Activated effector memory CD4-positive, alpha-beta T cell treated with Interleukin-2 at 50 U/mL for 16 hours (primary cell): Measurements from ENCODE around the gene NUTF2.
A peak's percentile ranks its signal among the peaks of the same experiment; 100 is the strongest.

ENCODE experiments used
- DNase-seq: peaks from one replicate; pipeline ENCODE4 v3.0.0-alpha.2; 2020

NUTF2 gene

GRCh38 chr16:67865318-67865717 lies 18.6 kb downstream of the NUTF2 start:
- DNase-seq: no peak

DNA sequence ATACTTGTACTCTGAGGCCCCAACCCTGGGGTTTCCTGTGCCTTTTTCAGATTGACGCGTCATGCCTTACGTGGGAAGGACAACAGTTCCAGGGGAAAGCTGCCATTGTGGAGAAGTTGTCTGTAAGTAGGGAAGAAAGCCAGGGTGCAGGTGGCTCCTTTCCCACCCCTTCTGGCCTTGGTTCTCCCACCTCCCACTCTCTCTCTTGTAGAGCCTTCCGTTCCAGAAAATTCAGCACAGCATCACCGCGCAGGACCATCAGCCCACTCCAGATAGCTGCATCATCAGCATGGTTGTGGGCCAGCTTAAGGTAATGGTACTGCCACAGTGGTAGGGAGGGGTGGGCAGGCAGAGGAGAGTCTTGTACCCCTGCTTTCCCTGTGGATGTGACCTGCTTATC lies 21.6 kb downstream of the NUTF2 start:
- no peak for DNase-seq

DNA sequence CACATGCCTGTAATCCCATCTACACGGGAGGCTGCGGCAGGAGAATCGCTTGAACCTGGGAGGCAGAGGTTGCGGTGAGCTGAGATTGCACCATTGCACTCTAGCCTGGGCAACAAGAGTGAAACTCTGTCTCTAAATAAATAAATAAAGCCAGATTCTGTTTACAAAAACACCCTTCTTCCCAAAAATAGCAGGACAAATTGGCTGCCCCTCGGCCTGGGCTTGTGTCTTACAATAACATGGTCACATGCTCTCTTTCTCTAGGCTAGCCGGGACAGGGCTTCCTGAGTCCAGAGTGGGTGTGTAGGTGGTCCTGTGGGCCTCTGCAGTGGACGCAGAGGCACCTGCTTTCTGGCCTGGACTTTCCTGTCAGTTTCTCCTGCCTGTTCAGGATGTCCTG lies 22.9 kb downstream of the NUTF2 start:
- no peak for DNase-seq

DNA sequence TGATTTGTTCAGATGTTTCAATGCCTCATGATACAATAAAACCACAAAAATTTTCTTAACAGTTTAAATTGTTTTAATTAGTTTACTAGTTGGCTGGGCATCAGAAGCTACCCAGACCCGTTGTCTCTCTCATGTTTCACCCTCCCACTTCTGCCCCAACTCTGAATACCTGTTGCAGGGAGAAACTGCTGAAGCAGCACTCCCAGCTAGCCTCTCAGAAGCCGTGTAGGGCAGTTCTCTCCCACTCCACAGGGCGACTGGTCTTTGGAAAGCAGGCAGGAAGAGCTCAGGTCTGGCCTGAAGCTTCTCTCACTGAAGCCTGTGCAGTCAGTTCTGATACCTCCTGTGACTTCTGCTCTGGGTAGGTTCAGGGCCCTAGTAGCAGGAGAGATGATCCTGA lies 24.5 kb downstream of the NUTF2 start:
- DNase-seq: no peak

DNA sequence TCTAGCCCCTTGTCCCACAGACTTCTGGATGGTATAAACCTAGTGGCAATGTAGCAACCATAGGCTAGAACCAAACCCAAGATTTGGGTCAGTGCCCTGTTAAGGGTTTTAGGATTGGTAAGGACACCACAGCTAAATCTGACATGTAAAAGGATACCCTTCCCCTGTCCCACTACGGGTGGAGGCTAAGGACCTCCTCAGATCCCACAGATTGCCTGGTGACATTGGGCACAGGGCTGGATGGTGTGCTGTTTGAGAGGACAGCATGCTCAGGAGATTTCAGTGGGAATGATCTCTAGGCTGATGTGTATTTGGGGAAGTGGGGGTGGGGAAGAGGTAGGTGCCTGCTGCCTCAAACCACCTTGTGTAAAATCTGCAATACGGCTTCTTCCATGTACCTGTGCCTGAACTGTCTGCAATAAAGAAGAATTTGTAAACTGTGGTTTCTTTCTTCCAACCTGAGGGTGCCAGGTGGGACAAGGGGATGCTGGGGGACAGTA lies 25.4 kb downstream of the NUTF2 start:
- DNase-seq: no peak

- peak; percentile 84 for DNase-seq
Observed at GRCh38 chr16:67872631-67873434, 26.1 kb downstream of the NUTF2 start, which contains the start of gene EDC4. TSS of gene EDC4 (plus strand) at chr16:67873052. CDS start at chr16:67873262, 210 bp downstream.

DNA sequence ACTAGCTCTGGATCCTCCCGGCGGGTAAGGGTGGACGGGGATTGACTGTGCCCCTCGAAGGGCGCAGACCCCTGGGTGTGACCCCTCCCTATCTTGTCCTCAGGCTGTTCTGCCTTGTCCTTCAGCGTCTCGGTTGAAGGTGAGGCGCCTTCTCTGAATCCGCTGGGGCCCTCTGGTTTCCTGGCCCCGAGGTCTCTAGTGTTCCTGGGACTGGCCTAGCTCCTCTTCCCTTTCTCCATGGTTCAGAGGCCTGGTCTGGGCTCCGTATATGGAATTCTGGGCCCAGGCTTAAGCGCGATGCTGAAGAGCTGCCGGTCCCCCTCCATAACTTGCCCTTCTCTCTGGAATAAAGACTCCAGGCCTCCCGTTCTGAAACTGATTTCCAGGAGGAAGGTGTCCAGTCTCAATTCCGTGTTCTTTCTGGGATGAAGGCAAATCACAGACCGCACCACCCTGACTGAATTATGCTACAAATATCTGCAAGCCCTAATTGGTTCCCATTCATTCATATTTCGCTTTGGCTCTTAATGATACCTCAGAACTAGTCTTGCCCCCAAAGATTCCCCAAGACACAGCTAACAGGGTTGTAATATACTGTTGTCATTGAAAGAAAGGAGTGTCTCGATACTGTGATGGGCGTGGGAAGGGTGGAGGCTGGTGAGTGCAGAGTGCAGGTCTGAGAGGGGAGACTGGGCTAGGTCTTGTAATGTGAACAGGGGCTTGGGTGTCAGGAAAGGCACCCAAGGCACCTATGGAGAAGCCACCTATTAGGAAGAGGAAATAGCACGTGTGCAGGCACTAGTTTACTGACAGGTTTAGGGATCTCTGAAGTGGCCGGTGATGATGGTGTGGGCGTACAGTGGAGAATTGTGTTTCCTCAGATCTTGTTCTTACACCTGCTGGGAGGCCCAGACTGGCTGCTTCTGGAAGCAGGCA lies 27.0 kb downstream of the NUTF2 start:
- DNase-seq: no peak

- DNase-seq: no peak
Observed at GRCh38 chr16:67874372-67874771, 27.6 kb downstream of the NUTF2 start.

- DNase-seq: no peak
Observed at GRCh38 chr16:67877064-67877463, 30.3 kb downstream of the NUTF2 start.

DNA sequence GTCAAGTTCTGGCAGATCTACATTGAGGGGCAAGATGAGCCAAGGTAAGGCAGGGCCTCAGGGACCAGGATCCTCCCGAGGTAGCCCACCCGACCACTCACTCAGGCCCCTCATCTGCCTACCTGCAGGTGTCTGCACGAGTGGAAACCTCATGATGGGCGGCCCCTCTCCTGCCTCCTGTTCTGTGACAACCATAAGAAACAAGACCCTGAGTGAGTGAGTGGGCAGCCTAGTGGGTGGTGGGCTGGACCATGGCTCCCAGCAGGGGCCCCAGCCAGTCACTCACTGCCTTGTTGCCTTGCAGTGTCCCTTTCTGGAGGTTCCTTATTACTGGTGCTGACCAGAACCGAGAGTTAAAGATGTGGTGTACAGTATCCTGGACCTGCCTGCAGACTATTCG lies 31.5 kb downstream of the NUTF2 start:
- DNase-seq: no peak

- DNase-seq: no peak
Observed at GRCh38 chr16:67878846-67879245, 32.1 kb downstream of the NUTF2 start.

GRCh38 chr16:67879462-67879861 lies 32.7 kb downstream of the NUTF2 start:
- DNase-seq: no peak

- no peak for DNase-seq
Observed at GRCh38 chr16:67879936-67880335, 33.2 kb downstream of the NUTF2 start.

GRCh38 chr16:67880584-67880983 lies 33.9 kb downstream of the NUTF2 start:
- DNase-seq: no peak

GRCh38 chr16:67881621-67882161 lies 35.0 kb downstream of the NUTF2 start:
- DNase-seq: no peak

- no peak for DNase-seq
Observed at GRCh38 chr16:67882374-67883145, 35.8 kb downstream of the NUTF2 start.

- no peak for DNase-seq
Observed at GRCh38 chr16:67883146-67883871, 36.6 kb downstream of the NUTF2 start.

GRCh38 chr16:67883872-67884261 lies 37.1 kb downstream of the NUTF2 start:
- peak; percentile 56 for DNase-seq

DNA sequence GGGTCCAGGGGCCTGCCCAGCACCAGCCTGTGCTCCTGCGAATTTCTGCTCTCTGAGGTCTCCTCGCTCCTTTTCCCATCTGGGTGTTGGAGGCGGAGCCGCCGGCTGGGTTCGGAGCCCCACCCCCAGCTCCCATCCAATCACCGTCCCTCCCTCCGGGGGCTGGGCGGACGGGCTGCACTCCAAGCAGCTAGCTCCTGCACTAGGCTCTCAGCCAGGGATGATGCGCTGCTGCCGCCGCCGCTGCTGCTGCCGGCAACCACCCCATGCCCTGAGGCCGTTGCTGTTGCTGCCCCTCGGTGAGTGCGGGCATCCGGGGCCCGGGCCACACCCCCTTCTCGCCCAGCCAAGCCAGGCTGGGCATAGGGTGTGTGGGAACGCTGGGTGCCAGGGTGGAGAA lies 38.0 kb downstream of the NUTF2 start, which contains the start of gene NRN1L:
NRN1L (plus strand) TSS at position 202 of the 400 bp plus-strand sequence; CDS start at position 221, 19 bp downstream.
- no peak for DNase-seq

GRCh38 chr16:67885545-67885944 lies 38.8 kb downstream of the NUTF2 start:
- no peak for DNase-seq

- no peak for DNase-seq
Observed at GRCh38 chr16:67885976-67886375, 39.2 kb downstream of the NUTF2 start.

- DNase-seq: no peak
Observed at GRCh38 chr16:67886387-67886786, 39.7 kb downstream of the NUTF2 start.
